NB4 (cell line): Measurements from ENCODE around the gene AIMP1.

Experiments used
- MAX ChIP-seq: IDR thresholded peaks from 2 replicates; pipeline ENCODE4 v1.6.1; 2011; ENCODE audit warnings: low read depth, low read length
- POLR2A ChIP-seq: IDR thresholded peaks from 2 replicates; pipeline ENCODE4 v1.6.1; 2011; ENCODE audit warnings: mild to moderate bottlenecking; ENCODE audit not compliant: insufficient read length; ENCODE audit errors: extremely low read depth

- TF ChIP-seq POLR2A: no peak
- no peak for TF ChIP-seq MAX
Observed at GRCh38 chr4:106325800-106326199, 9.4 kb downstream of the AIMP1 start.
